ENCODE measurements around the gene RPL29. TPM values are rescaled to one million over a fixed set of nuclear protein-coding genes. Genes with fewer than 3 reads are reported as not detected.

The RPL29 gene
- total and polyA plus RNA-seq, 2 of the 13 experiments (the other 11 are each of a cell fraction or from before 2014, with no cell fraction given), result 1,348 to 2,263 TPM

- TF ChIP-seq PAX8 (CRISPR knock-in tag; IDR thresholded peaks at IDR 0.05; ENCODE audit: borderline replicate concordance) (no peak), NFE2L2 (IDR thresholded peaks at IDR 0.05; ENCODE audit: low read length) (no peak), E2F2 (CRISPR knock-in tag; IDR thresholded peaks at IDR 0.05; ENCODE audit: borderline replicate concordance) (peak; percentile 57; the same call in 1 of the 2 replicates), ZNF646 (CRISPR knock-in tag; IDR thresholded peaks at IDR 0.05) (0 out of 2 replicates have a peak, but pooled peaks have one; percentile 27), ARID4A (CRISPR knock-in tag; IDR thresholded peaks at IDR 0.05; ENCODE audit: borderline replicate concordance) (peak; percentile 28; the same call in 1 of the 2 replicates), LBX2 (CRISPR knock-in tag; IDR thresholded peaks at IDR 0.05; ENCODE audit: borderline replicate concordance) (no peak), DDIT3 (CRISPR knock-in tag; IDR thresholded peaks at IDR 0.05) (no peak), BCL6 (CRISPR knock-in tag; IDR thresholded peaks at IDR 0.05) (peak; percentile 67; the same call in 1 of the 2 replicates), NRL (CRISPR knock-in tag; IDR thresholded peaks at IDR 0.05; ENCODE audit: borderline replicate concordance) (no peak), FIP1L1 (IDR thresholded peaks at IDR 0.05; ENCODE audit: borderline replicate concordance, insufficient read depth, low read depth, low read length) (no peak), POLR2A (IDR thresholded peaks at IDR 0.05; ENCODE audit: insufficient read depth in 1 of 2, low read depth in 2 of 2, low read length in 2 of 2) (peak in 1 of 2 experiments; percentile 59; a peak in 1 of 4 replicates), NR2F6 (IDR thresholded peaks at IDR 0.05) (peak; percentile 61), NR2F6 (CRISPR knock-in tag; IDR thresholded peaks at IDR 0.05) (peak; percentile 86), ZBTB25 (CRISPR knock-in tag; IDR thresholded peaks at IDR 0.05) (peak; percentile 63; the same call in 1 of the 2 replicates), SMYD3 (CRISPR knock-in tag; IDR thresholded peaks at IDR 0.05) (no peak), ERF (CRISPR knock-in tag; IDR thresholded peaks at IDR 0.05) (peak; percentile 75)
These were observed 13.3 kb downstream of the RPL29 start (continued) for GRCh38 chr3:51982352-51982837.

Measured in HepG2 (cell line).